Measurements from ENCODE around the gene MOB3B. TPM values are rescaled to one million over a fixed set of nuclear protein-coding genes. Genes with fewer than 3 reads are reported as not detected.
A peak's percentile ranks its signal among the peaks of the same experiment; 100 is the strongest.

Gene MOB3B
- total RNA-seq, 2 donors from 2014 or later: 3.1 to 17.8 TPM

- Histone ChIP-seq H3K27me3 (replicated peaks; ENCODE audit: insufficient read depth) (no peaks in the 10 kb centered on the region), H3K4me3 (no peak overlapping the region), H3K4me1 (replicated peaks) (no peaks in the 10 kb centered on the region), H3K27ac (no peak overlapping the region), H3K36me3 (no peaks in the 10 kb centered on the region), H3K9me3 (no peaks in the 10 kb centered on the region)
- intact Hi-C loops (cut with DNase I): loop anchor here (5.0 to 10.0 kb wide), 3 partner anchors 58 to 190 kb away; partner anchors contain the start of gene MOB3B
- no peak for DNase-seq (ENCODE audit: low spot score)
- WGBS: 97% methylated on average over 10 of the region's 10 CpGs
- TF ChIP-seq POLR2AphosphoS5 (IDR thresholded peaks at IDR 0.05) (no peak), POLR2A (IDR thresholded peaks at IDR 0.05) (no peak)
- TF ChIP-seq, protein P1, sequence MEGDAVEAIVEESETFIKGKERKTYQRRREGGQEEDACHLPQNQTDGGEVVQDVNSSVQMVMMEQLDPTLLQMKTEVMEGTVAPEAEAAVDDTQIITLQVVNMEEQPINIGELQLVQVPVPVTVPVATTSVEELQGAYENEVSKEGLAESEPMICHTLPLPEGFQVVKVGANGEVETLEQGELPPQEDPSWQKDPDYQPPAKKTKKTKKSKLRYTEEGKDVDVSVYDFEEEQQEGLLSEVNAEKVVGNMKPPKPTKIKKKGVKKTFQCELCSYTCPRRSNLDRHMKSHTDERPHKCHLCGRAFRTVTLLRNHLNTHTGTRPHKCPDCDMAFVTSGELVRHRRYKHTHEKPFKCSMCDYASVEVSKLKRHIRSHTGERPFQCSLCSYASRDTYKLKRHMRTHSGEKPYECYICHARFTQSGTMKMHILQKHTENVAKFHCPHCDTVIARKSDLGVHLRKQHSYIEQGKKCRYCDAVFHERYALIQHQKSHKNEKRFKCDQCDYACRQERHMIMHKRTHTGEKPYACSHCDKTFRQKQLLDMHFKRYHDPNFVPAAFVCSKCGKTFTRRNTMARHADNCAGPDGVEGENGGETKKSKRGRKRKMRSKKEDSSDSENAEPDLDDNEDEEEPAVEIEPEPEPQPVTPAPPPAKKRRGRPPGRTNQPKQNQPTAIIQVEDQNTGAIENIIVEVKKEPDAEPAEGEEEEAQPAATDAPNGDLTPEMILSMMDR (IDR thresholded peaks at IDR 0.05): no peak
Measured at GRCh38 chr9:27336829-27337228, 192.8 kb downstream of the MOB3B start.

DNA sequence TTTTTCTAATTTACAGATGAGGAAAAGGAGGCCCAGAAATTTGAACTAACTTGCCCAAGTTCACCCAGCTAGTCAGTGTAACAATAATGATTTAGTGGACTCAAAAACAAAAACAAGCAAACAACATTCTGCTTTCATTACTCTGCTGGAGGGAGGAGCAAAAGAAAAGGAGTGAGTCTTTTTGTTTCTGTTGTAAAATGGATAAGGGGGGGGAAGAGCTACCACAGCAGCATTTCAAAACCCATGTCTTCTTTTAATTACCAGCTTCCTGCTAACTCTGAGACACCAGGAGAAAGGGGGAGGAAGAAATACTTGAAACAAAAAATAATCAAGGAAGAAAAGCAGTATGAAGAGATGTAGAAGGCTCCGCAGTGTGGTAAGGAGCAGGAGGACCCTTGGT lies 193.5 kb downstream of the MOB3B start:
- Histone ChIP-seq H3K27ac (no peak overlapping the region), H3K4me1 (replicated peaks) (no peaks in the 10 kb centered on the region), H3K27me3 (replicated peaks; ENCODE audit: insufficient read depth) (no peaks in the 10 kb centered on the region), H3K36me3 (no peaks in the 10 kb centered on the region), H3K4me3 (no peak overlapping the region), H3K9me3 (no peaks in the 10 kb centered on the region)
- intact Hi-C loops (cut with DNase I): loop anchor here (5.0 to 10.0 kb wide), 3 partner anchors 59 to 191 kb away; partner anchors contain the start of gene MOB3B
- TF ChIP-seq, protein P1 (IDR thresholded peaks at IDR 0.05): no peak
- TF ChIP-seq POLR2A (IDR thresholded peaks at IDR 0.05) (no peak), POLR2AphosphoS5 (IDR thresholded peaks at IDR 0.05) (no peak)
- 100% methylated on average over 1 of the region's 1 CpG for WGBS
- no peak for DNase-seq (ENCODE audit: low spot score)

DNA sequence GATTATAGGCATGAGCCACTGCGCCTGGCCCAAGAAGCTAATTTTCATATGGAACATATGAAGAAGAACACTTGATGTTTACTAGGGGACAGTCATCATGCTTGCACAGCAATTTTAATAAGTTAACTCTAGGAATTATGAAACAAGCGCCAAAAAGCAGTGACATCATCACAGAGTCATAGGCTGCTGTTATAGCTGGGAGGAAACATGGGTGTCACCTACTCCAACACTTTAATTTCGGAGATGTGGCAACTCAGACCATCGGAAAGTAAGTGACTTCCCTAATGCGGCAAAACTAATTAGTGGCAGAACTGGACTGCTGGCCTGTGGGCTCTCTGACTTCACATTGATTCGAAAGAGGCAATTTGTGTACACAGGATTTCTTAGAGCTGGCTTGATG lies 194.5 kb downstream of the MOB3B start:
- H3K27ac ChIP-seq: no peak overlapping the region
- intact Hi-C loops (cut with DNase I): loop anchor here (5.0 to 10.0 kb wide), 3 partner anchors 60 to 192 kb away; partner anchors contain the start of gene MOB3B
- 95% methylated on average over 6 of the region's 6 CpGs for whole genome bisulfite sequencing

DNA sequence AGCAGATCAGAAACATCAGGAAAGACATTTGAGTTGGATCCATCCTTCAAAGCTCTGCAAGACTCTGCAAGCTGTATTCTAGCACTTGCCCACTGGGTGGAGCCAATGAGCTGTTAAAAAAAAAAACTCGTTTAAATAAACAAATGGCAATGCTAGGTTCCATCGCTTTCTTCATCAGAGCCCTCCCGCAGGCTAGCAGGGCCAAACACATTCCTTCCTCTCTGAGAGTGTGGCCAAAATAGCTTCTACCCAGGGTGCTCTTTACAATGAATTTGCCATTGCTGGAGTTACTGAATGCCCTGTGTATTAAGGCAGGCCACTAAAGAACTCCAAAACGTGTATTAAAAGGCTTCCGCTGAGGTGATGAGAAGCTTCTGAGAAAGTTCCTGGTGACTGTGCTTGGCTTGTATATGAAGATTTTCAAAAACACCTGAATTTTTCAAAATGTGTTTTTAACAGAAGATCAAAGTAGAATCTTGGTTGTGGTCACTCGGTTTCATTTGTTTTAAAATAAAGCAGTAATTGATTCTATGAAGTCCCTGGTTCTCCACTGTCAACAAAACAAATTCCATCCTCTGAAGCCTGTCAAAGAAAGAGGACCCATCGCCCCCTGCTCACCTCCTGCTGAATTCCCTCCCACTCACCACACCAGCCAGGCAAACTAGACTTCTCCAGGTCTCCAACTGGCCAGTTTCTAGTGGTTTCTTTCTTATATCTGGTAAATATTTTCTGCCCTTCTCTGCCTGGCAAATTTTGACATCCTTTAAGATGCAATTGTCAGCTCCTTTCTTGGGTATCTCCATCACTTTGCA lies 196.2 kb downstream of the MOB3B start:
- no peaks in the 10 kb centered on the region for H3K27me3 ChIP-seq (replicated peaks; ENCODE audit: insufficient read depth)
- intact Hi-C loops (cut with DNase I): loop anchor here (1.0 to 10.0 kb wide), 2 partner anchors 61 to 215 kb away; no protein-coding TSS in a partner anchor
- H3K27ac ChIP-seq: no peak overlapping the region
- DNase-seq (ENCODE audit: low spot score): peak; percentile 56
- no peaks in the 10 kb centered on the region for H3K36me3 ChIP-seq
- 34% methylated on average over 7 of the region's 7 CpGs for WGBS
- no peak overlapping the region for H3K4me3 ChIP-seq
- no peaks in the 10 kb centered on the region for H3K4me1 ChIP-seq (replicated peaks)
- TF ChIP-seq POLR2A (IDR thresholded peaks at IDR 0.05) (no peak), POLR2AphosphoS5 (IDR thresholded peaks at IDR 0.05) (peak; percentile 54)
- TF ChIP-seq, protein P1 (IDR thresholded peaks at IDR 0.05): peak; percentile 39 to 85 (median 82)
- no peaks in the 10 kb centered on the region for H3K9me3 ChIP-seq

More for the DNA sequence above, 194.5 kb downstream of the MOB3B start:
- H3K4me3 ChIP-seq: no peak overlapping the region
- TF ChIP-seq POLR2AphosphoS5 (IDR thresholded peaks at IDR 0.05) (no peak), POLR2A (IDR thresholded peaks at IDR 0.05) (no peak)
- TF ChIP-seq, protein P1 (IDR thresholded peaks at IDR 0.05): no peak
- no peaks in the 10 kb centered on the region for H3K27me3 ChIP-seq (replicated peaks; ENCODE audit: insufficient read depth)
- no peak for DNase-seq (ENCODE audit: low spot score)
- no peaks in the 10 kb centered on the region for H3K4me1 ChIP-seq (replicated peaks)
- H3K9me3 ChIP-seq: no peaks in the 10 kb centered on the region
- H3K36me3 ChIP-seq: no peaks in the 10 kb centered on the region
